H1 (cell line): ENCODE data around the gene DIS3L. TPM values are rescaled to one million over a fixed set of nuclear protein-coding genes. Genes with fewer than 3 reads are reported as not detected.

Experiments
- BACH1 ChIP-seq: IDR thresholded peaks from 2 replicates; pipeline ENCODE4 v1.6.1; 2012; ENCODE audit warnings: low read length, improper control_type of control experiment
- CBX8 ChIP-seq: fragments of 300-800, 300-1000 bp; sonication (generic); IDR thresholded peaks from 2 replicates; pipeline ENCODE4 v1.7.1; 2016; ENCODE audit warnings: low read depth, low read length, borderline replicate concordance
- CEBPB ChIP-seq: IDR thresholded peaks from 2 replicates; pipeline ENCODE4 v1.6.1; 2012; ENCODE audit warnings: low read depth, low read length
- CHD2 ChIP-seq: IDR thresholded peaks from 2 replicates; pipeline ENCODE4 v1.6.1; 2012; ENCODE audit warnings: low read length, improper control_type of control experiment
- CREB1 ChIP-seq: IDR thresholded peaks from 2 replicates; pipeline ENCODE4 v1.6.1; 2012; ENCODE audit warnings: inconsistent platforms
- CTBP2 ChIP-seq: IDR thresholded peaks from 2 replicates; pipeline ENCODE4 v1.7.0; 2011; ENCODE audit warnings: borderline replicate concordance, mild to moderate bottlenecking, moderate library complexity, mixed read lengths, low read length; ENCODE audit not compliant: insufficient read depth, insufficient read length
- EP300 ChIP-seq, 2 experiments: IDR thresholded peaks; 1 replicate in 1 of 2; 2 replicates in 1 of 2; pipeline ENCODE4 v1.6.1; 2011 to 2012; ENCODE audit warnings: low read depth in 2 of 2, low read length in 2 of 2, mild to moderate bottlenecking in 2 of 2, borderline replicate concordance in 1 of 2, inconsistent platforms in 1 of 2, moderate library complexity in 1 of 2
- EZH2 ChIP-seq: fragments of 200-600 bp; sonication (generic); IDR thresholded peaks from 2 replicates; pipeline ENCODE4 v1.7.1; 2012; ENCODE audit warnings: low read depth, mild to moderate bottlenecking, moderate library complexity, low read length, inconsistent platforms; ENCODE audit not compliant: severe bottlenecking
- FOSL1 ChIP-seq: IDR thresholded peaks from 2 replicates; pipeline ENCODE4 v1.6.1; 2011; ENCODE audit warnings: mild to moderate bottlenecking, low read depth, low read length, moderate library complexity; ENCODE audit not compliant: insufficient read depth
- KDM1A ChIP-seq: fragments of 200-600, 300-600 bp; sonication (generic); IDR thresholded peaks from 2 replicates; pipeline ENCODE4 v1.7.1; 2016; ENCODE audit warnings: mild to moderate bottlenecking, low read length, borderline replicate concordance
- KDM4A ChIP-seq: IDR thresholded peaks from one replicate; pipeline ENCODE4 v1.7.1; 2012; ENCODE audit warnings: low read depth, mild to moderate bottlenecking, moderate library complexity, low read length, inconsistent platforms; ENCODE audit not compliant: severe bottlenecking
- MAX ChIP-seq: IDR thresholded peaks from 2 replicates; pipeline ENCODE4 v1.6.1; 2012; ENCODE audit warnings: inconsistent platforms
- NANOG ChIP-seq: IDR thresholded peaks from 2 replicates; pipeline ENCODE4 v1.6.1; 2011; ENCODE audit warnings: low read length, low read depth, mild to moderate bottlenecking, inconsistent platforms; ENCODE audit not compliant: insufficient read depth, poor library complexity, severe bottlenecking
- NRF1 ChIP-seq: IDR thresholded peaks from 2 replicates; pipeline ENCODE4 v1.6.1; 2011; ENCODE audit warnings: mild to moderate bottlenecking, low read depth, low read length, improper control_type of control experiment
- POLR2AphosphoS5 ChIP-seq: IDR thresholded peaks from 2 replicates; pipeline ENCODE4 v1.6.1; 2011; ENCODE audit warnings: low read depth, low read length
- RAD21 ChIP-seq, 2 experiments: IDR thresholded peaks in 1 of 2; conservative IDR thresholded peaks in 1 of 2; 2 replicates each; pipeline ENCODE4 v1.6.1; 2011; ENCODE audit warnings: low read depth in 2 of 2, low read length in 2 of 2, improper control_type of control experiment in 1 of 2, inconsistent platforms in 1 of 2, mild to moderate bottlenecking in 1 of 2, moderate library complexity in 1 of 2
- SAP30 ChIP-seq: fragments of 300-600 bp; sonication (generic); IDR thresholded peaks from 2 replicates; pipeline ENCODE4 v1.7.1; 2012; ENCODE audit warnings: low read length, moderate library complexity, mild to moderate bottlenecking, inconsistent platforms; ENCODE audit not compliant: insufficient read depth, insufficient replicate concordance
- SIX5 ChIP-seq: IDR thresholded peaks from 2 replicates; pipeline ENCODE4 v1.6.1; 2011; ENCODE audit warnings: mild to moderate bottlenecking, low read depth, low read length
- SP1 ChIP-seq: IDR thresholded peaks from 2 replicates; pipeline ENCODE4 v1.6.1; 2011; ENCODE audit warnings: low read depth, low read length
- SP2 ChIP-seq: IDR thresholded peaks from 2 replicates; pipeline ENCODE4 v1.6.1; 2012; ENCODE audit warnings: mild to moderate bottlenecking, low read length, inconsistent platforms
- SUZ12 ChIP-seq: fragments of 200-600 bp; sonication (generic); IDR thresholded peaks from 2 replicates; pipeline ENCODE4 v1.6.1; 2012; ENCODE audit warnings: mild to moderate bottlenecking, inconsistent platforms, low read length, moderate library complexity, mixed read lengths
- TAF7 ChIP-seq: optimal IDR thresholded peaks from 2 replicates; pipeline ENCODE3; 2011; ENCODE audit warnings: low read depth, mild to moderate bottlenecking, inconsistent platforms, low read length, moderate library complexity, borderline replicate concordance
- polyA plus RNA-seq, 7 experiments: library from polyadenylated mRNA; depleted of rRNA in 3 of 7; stranded (reverse) in 5 of 7; unstranded in 2 of 7; fragments of >200 nt in 5 of 7; fragments of 200-250 nt in 2 of 7; gene quantifications; 1 replicate in 5 of 7; 2 replicates in 1 of 7; 4 replicates in 1 of 7; pipeline versions ENCODE4 v1.2.1 to v1.2.3, GENCODE V29; 2011 to 2013; ENCODE audit warnings: missing spikeins in 2 of 7, mixed read lengths in 2 of 7
- total RNA-seq: library from RNA; stranded (reverse); fragmentation: NEBNext Ultra II Directional; extraction: Animal tissue kit (Norgen Biotek cat#: 25700); gene quantifications from 2 replicates; pipeline ENCODE4 v1.2.1, GENCODE V29; 2021
- TF ChIP-seq, protein P1 (sequence below): IDR thresholded peaks from 2 replicates; pipeline ENCODE4 v1.6.1; 2011; ENCODE audit warnings: low read depth, mild to moderate bottlenecking, low read length; ENCODE audit not compliant: insufficient read depth

Gene DIS3L
- total and polyA plus RNA-seq, 2 of the 8 experiments (the other 6 are each of a cell fraction or from before 2014, with no cell fraction given) = 8.7 to 25.0 TPM

GRCh38 chr15:66254089-66254950 is 39.0 kb upstream of the DIS3L start (continued):
- TF ChIP-seq CEBPB = no peak
- TF ChIP-seq SIX5 = no peak
- TF ChIP-seq CHD2 = no peak
- no peak for TF ChIP-seq SAP30
- TF ChIP-seq SP2 = no peak
- TF ChIP-seq CREB1 = no peak
- peak; percentile 87 for TF ChIP-seq EZH2
- TF ChIP-seq, protein P1, sequence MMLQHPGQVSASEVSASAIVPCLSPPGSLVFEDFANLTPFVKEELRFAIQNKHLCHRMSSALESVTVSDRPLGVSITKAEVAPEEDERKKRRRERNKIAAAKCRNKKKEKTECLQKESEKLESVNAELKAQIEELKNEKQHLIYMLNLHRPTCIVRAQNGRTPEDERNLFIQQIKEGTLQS = no peak
- TF ChIP-seq EP300 (IDR thresholded peaks at IDR 0.05; ENCODE audit: borderline replicate concordance in 1 of 2, low read depth in 2 of 2, low read length in 2 of 2) = no peak
- no peak for TF ChIP-seq BACH1
- peak; percentile 2 for TF ChIP-seq CTBP2
- TF ChIP-seq KDM4A = peak; percentile 68
- no peak for TF ChIP-seq FOSL1
- TF ChIP-seq KDM1A = no peak
- no peak for TF ChIP-seq CBX8
- TF ChIP-seq NANOG = no peak
- TF ChIP-seq MAX = peak; percentile 44; the same call in 1 of the 2 replicates
- TF ChIP-seq POLR2AphosphoS5 = no peak
- TF ChIP-seq SUZ12 = peak; percentile 86
- TF ChIP-seq TAF7 = no peak
- TF ChIP-seq NRF1 = no peak
- TF ChIP-seq SP1 = no peak
- TF ChIP-seq RAD21 (IDR thresholded peaks at IDR 0.05 in 1 of 2, conservative IDR thresholded peaks at IDR 0.05 in 1 of 2; ENCODE audit: low read depth in 2 of 2, low read length in 2 of 2) = no peak
